OCI-LY1 (cell line): Measurements from ENCODE around the gene FMN1.

Experiments
- H2AFZ ChIP-seq: fragments of 200-600 bp; sonication (generic), shearing (Covaris generic); 2 replicates; pipeline ENCODE4 v1.6.0; 2014; ENCODE audit warnings: antibody characterized with exemption, mild to moderate bottlenecking, low read length
- H3F3A ChIP-seq: fragments of 200-600 bp; sonication (generic), shearing (Covaris generic); 2 replicates; pipeline ENCODE4 v1.6.0; 2014; ENCODE audit warnings: mild to moderate bottlenecking, antibody characterized with exemption, low read length, moderate library complexity; ENCODE audit not compliant: insufficient read depth
- H3K27ac ChIP-seq: fragments of 200-600 bp; sonication (generic); 2 replicates; pipeline ENCODE4 v1.5.1; 2014; ENCODE audit warnings: low read length, mixed run types, mild to moderate bottlenecking, low read depth; ENCODE audit not compliant: poor library complexity, severe bottlenecking
- H3K27me3 ChIP-seq: fragments of 200-600 bp; sonication (generic); 2 replicates; pipeline ENCODE4 v1.6.0; 2014; ENCODE audit warnings: antibody characterized with exemption, mild to moderate bottlenecking, low read length, moderate library complexity; ENCODE audit not compliant: insufficient read depth
- H3K36me3 ChIP-seq: fragments of 200-600 bp; sonication (generic); 2 replicates; pipeline ENCODE4 v1.6.1; 2014; ENCODE audit warnings: mild to moderate bottlenecking, antibody characterized with exemption, low read length, moderate library complexity, mixed read lengths; ENCODE audit not compliant: insufficient read depth
- H3K4me1 ChIP-seq: fragments of 200-600 bp; sonication (generic); 2 replicates; pipeline ENCODE4 v1.5.1; 2014; ENCODE audit warnings: mild to moderate bottlenecking, low read length, moderate library complexity; ENCODE audit not compliant: insufficient read depth, severe bottlenecking
- H3K4me2 ChIP-seq: fragments of 200-600 bp; sonication (generic), shearing (Covaris generic); 2 replicates; pipeline ENCODE4 v1.6.1; 2014; ENCODE audit warnings: low read length
- H3K4me3 ChIP-seq: fragments of 200-600 bp; sonication (generic); 2 replicates; pipeline ENCODE4 v1.5.1; 2014; ENCODE audit warnings: low read length, low read depth, mild to moderate bottlenecking, mixed read lengths; ENCODE audit not compliant: poor library complexity, severe bottlenecking
- H3K79me2 ChIP-seq: fragments of 200-600 bp; shearing (Covaris generic); 2 replicates; pipeline ENCODE4 v1.6.1; 2016; ENCODE audit warnings: mixed run types, low read length, mixed read lengths; ENCODE audit not compliant: insufficient read depth
- H3K9ac ChIP-seq: fragments of 200-600 bp; sonication (generic), shearing (Covaris generic); 2 replicates; pipeline ENCODE4 v1.6.1; 2014; ENCODE audit warnings: mild to moderate bottlenecking, low read length, mixed read lengths
- H3K9me2 ChIP-seq: fragments of 200-600 bp; sonication (generic), shearing (Covaris generic); 2 replicates; pipeline ENCODE4 v1.6.1; 2014; ENCODE audit warnings: low read depth, mild to moderate bottlenecking, low read length, mixed read lengths
- H3K9me3 ChIP-seq: fragments of 200-600 bp; shearing (Covaris generic); 2 replicates; pipeline ENCODE4 v1.6.1; 2014; ENCODE audit warnings: low read length, mixed read lengths
- H4K20me1 ChIP-seq: fragments of 200-600 bp; sonication (generic), shearing (Covaris generic); 2 replicates; pipeline ENCODE4 v1.6.0; 2016; ENCODE audit warnings: mild to moderate bottlenecking, low read length; ENCODE audit not compliant: insufficient read depth
- CTCF ChIP-seq: fragments of 200-600 bp; sonication (generic), shearing (Covaris generic); IDR thresholded peaks from 2 replicates; pipeline ENCODE4 v1.5.1; 2017; ENCODE audit warnings: mild to moderate bottlenecking, antibody characterized with exemption, low read length, moderate library complexity, mixed read lengths
- EZH2 ChIP-seq: fragments of 200-600 bp; sonication (generic), shearing (Covaris generic); IDR thresholded peaks from 2 replicates; pipeline ENCODE4 v1.8.0; 2017; ENCODE audit warnings: borderline replicate concordance, mixed run types, mild to moderate bottlenecking, antibody characterized with exemption, low read length, moderate library complexity, mixed read lengths

FMN1 gene

DNA sequence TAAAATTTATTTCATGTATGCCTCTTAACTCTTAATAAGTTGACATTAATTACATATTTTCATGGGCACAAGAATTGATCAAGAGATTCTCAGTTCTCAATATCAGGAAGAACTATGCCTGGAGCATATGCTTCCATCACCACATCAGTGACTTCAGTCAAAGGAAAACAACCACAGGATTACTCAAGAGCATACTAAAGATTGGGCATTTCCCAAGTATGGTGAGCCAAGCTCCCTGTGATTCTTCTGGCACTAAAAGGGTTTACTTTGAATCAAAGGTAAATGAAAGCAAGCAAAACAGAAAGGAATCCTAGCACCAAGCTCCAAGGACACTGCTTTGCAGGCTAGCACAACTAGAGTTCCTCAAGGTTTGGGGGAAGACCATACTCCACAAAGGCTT, 44.6 kb downstream of the FMN1 start:
- Histone ChIP-seq H4K20me1 (no peaks in the 10 kb centered on the region), H3K27ac (no peak overlapping the region), H3K9me3 (no peaks in the 10 kb centered on the region), H3K9ac (no peak overlapping the region), H3K79me2 (no peaks in the 10 kb centered on the region), H3K4me1 (no peaks in the 10 kb centered on the region), H3K36me3 (no peaks in the 10 kb centered on the region), H3F3A (no peaks in the 10 kb centered on the region), H3K4me2 (no peak overlapping the region), H3K27me3 (no peaks in the 10 kb centered on the region), H3K9me2 (no peaks in the 10 kb centered on the region), H3K4me3 (no peak overlapping the region), H2AFZ (no peak overlapping the region)
- TF ChIP-seq CTCF (no peak), EZH2 (no peak)

GRCh38 chr15:33148129-33148751, 46.3 kb downstream of the FMN1 start:
- Histone ChIP-seq H3K27ac (no peak overlapping the region), H3K27me3 (no peaks in the 10 kb centered on the region), H3K4me2 (no peak overlapping the region), H3K9me3 (no peaks in the 10 kb centered on the region), H4K20me1 (no peaks in the 10 kb centered on the region), H3K79me2 (no peaks in the 10 kb centered on the region), H2AFZ (no peak overlapping the region), H3K9me2 (no peaks in the 10 kb centered on the region), H3K9ac (no peak overlapping the region), H3K4me1 (no peaks in the 10 kb centered on the region), H3K36me3 (no peaks in the 10 kb centered on the region), H3K4me3 (no peak overlapping the region), H3F3A (no peaks in the 10 kb centered on the region)
- TF ChIP-seq CTCF (no peak), EZH2 (no peak)

- H3K4me3 ChIP-seq: no peak overlapping the region
- H3K27me3 ChIP-seq: no peaks in the 10 kb centered on the region
- H3K79me2 ChIP-seq: no peaks in the 10 kb centered on the region
- H2AFZ ChIP-seq: no peak overlapping the region
- no peaks in the 10 kb centered on the region for H4K20me1 ChIP-seq
- no peaks in the 10 kb centered on the region for H3K36me3 ChIP-seq
- no peaks in the 10 kb centered on the region for H3F3A ChIP-seq
- no peaks in the 10 kb centered on the region for H3K9me2 ChIP-seq
- TF ChIP-seq CTCF (no peak), EZH2 (no peak)
- H3K9ac ChIP-seq: no peak overlapping the region
- no peak overlapping the region for H3K27ac ChIP-seq
- H3K4me2 ChIP-seq: no peak overlapping the region
- H3K9me3 ChIP-seq: no peaks in the 10 kb centered on the region
- H3K4me1 ChIP-seq: no peaks in the 10 kb centered on the region
Measured at GRCh38 chr15:33146051-33146450, 48.5 kb downstream of the FMN1 start.
